K562 (cell line): ENCODE data around the gene FGGY. TPM values are rescaled to one million over a fixed set of nuclear protein-coding genes. Genes with fewer than 3 reads are reported as not detected.

Experiments used
- ARID1B ChIP-seq: fragments of 450-650 bp; IDR thresholded peaks from 2 replicates; pipeline ENCODE4 v1.6.1; 2016; ENCODE audit warnings: antibody characterized with exemption, mild to moderate bottlenecking, inconsistent platforms
- ARNT ChIP-seq, 2 experiments: fragments of 450-650 bp; IDR thresholded peaks; 2 replicates each; pipeline ENCODE4 v1.6.1; 2016; ENCODE audit warnings: mild to moderate bottlenecking in 1 of 2
- ASH1L ChIP-seq: fragments of 450-650 bp; IDR thresholded peaks from 2 replicates; pipeline ENCODE4 v1.6.1; 2018; ENCODE audit warnings: borderline replicate concordance, mild to moderate bottlenecking, low read depth; ENCODE audit not compliant: partially characterized antibody
- EP300 ChIP-seq: IDR thresholded peaks from 2 replicates; pipeline ENCODE4 v1.6.1; 2012; ENCODE audit warnings: low read length, improper control_type of control experiment
- GATA2 ChIP-seq: sonication (generic); formaldehyde crosslinking; IDR thresholded peaks from 2 replicates; pipeline ENCODE4 v1.4.0; 2020; ENCODE audit warnings: mild to moderate bottlenecking, missing genetic modification reagents
- HDAC2 ChIP-seq: fragments of 450-650 bp; IDR thresholded peaks from 2 replicates; pipeline ENCODE4 v1.6.1; 2016; ENCODE audit warnings: mild to moderate bottlenecking
- HDGF ChIP-seq: fragments of 450-650 bp; IDR thresholded peaks from 2 replicates; pipeline ENCODE4 v1.6.1; 2016
- JUND ChIP-seq, 2 experiments: IDR thresholded peaks; 2 replicates in 1 of 2; 3 replicates in 1 of 2; pipeline ENCODE4 v1.6.1; 2011; ENCODE audit warnings: borderline replicate concordance in 2 of 2, low read depth in 2 of 2, low read length in 2 of 2, improper control_type of control experiment in 1 of 2, missing biosample characterization in 1 of 2, missing genetic modification characterization in 1 of 2, missing genetic modification reagents in 1 of 2
- KDM1A ChIP-seq, 2 experiments: fragments of 450-650 bp; IDR thresholded peaks; 2 replicates each; pipeline ENCODE4 v1.6.1; 2016; ENCODE audit warnings: mild to moderate bottlenecking in 2 of 2
- MYBL2 ChIP-seq, 2 experiments: fragments of 450-650 bp in 1 of 2; sonication (generic) in 1 of 2; formaldehyde crosslinking in 1 of 2; IDR thresholded peaks; 2 replicates each; pipeline versions ENCODE4 v1.6.1 to v1.8.1; 2017 to 2022; ENCODE audit warnings: borderline replicate concordance in 1 of 2, inconsistent platforms in 1 of 2, low read depth in 1 of 2, mild to moderate bottlenecking in 1 of 2, missing genetic modification reagents in 1 of 2, moderate library complexity in 1 of 2
- PTBP1 ChIP-seq: fragments of 200-400 bp; formaldehyde crosslinking; IDR thresholded peaks from 2 replicates; pipeline ENCODE4 v1.6.1; 2017; ENCODE audit warnings: low read depth, low read length
- RBM25 ChIP-seq: fragments of 200-400 bp; formaldehyde crosslinking; IDR thresholded peaks from 2 replicates; pipeline ENCODE4 v1.6.1; 2018; ENCODE audit warnings: low read length, low read depth, moderate library complexity; ENCODE audit not compliant: severe bottlenecking
- SMARCA4 ChIP-seq: fragments of 450-650 bp; IDR thresholded peaks from 2 replicates; pipeline ENCODE4 v1.6.1; 2016
- SOX6 ChIP-seq: fragments of 450-650 bp; IDR thresholded peaks from 2 replicates; pipeline ENCODE4 v1.6.1; 2014; ENCODE audit warnings: mild to moderate bottlenecking
- SPI1 ChIP-seq: IDR thresholded peaks from 2 replicates; pipeline ENCODE4 v1.6.1; 2011; ENCODE audit warnings: low read depth, low read length, control low read depth, borderline replicate concordance
- STAT5A ChIP-seq: IDR thresholded peaks from 2 replicates; pipeline ENCODE4 v1.6.1; 2012; ENCODE audit warnings: low read length, inconsistent platforms, borderline replicate concordance
- TARDBP ChIP-seq: fragments of 450-650 bp; IDR thresholded peaks from 2 replicates; pipeline ENCODE4 v1.6.1; 2016
- WHSC1 ChIP-seq: IDR thresholded peaks from one replicate; pipeline ENCODE4 v1.6.1; 2012; ENCODE audit warnings: low read length, control low read depth, inconsistent platforms
- polyA plus RNA-seq, 8 experiments: library from polyadenylated mRNA; depleted of rRNA in 4 of 8; stranded (reverse) in 5 of 8; unstranded in 3 of 8; fragments of >200 nt; fragmentation: Nextera tagmentation in 2 of 8; fragmentation: Illumina TruSeq in 1 of 8; extraction: Ambion mirVana in 2 of 8; extraction: Trizol in 1 of 8; gene quantifications; 2 replicates each; pipeline versions ENCODE4 v1.2.1 to v1.2.3, GENCODE V29; 2011 to 2014; ENCODE audit warnings: inconsistent platforms in 1 of 8, missing spikeins in 1 of 8
- total RNA-seq, 7 experiments: library from RNA; depleted of rRNA in 6 of 7; stranded (reverse); fragments of >200 nt in 6 of 7; fragmentation: Illumina TruSeq in 2 of 7; extraction: Trizol in 2 of 7; gene quantifications; 2 replicates each; pipeline versions ENCODE4 v1.2.1 to v1.2.3, GENCODE V29; 2011 to 2021; ENCODE audit warnings: low replicate concordance in 1 of 7
- TF ChIP-seq, protein P1 (sequence below): fragments of 450-650 bp; IDR thresholded peaks from 2 replicates; pipeline ENCODE4 v1.6.1; 2016; ENCODE audit warnings: missing biosample characterization, missing genetic modification characterization
- TF ChIP-seq, protein P2 (sequence below): fragments of 450-650 bp; conservative IDR thresholded peaks from 2 replicates; pipeline ENCODE4 v1.6.1; 2016; ENCODE audit warnings: missing genetic modification characterization, low read depth, mild to moderate bottlenecking, control low read depth, missing compliant biosample characterization
- TF ChIP-seq, protein P3 (sequence below): fragments of 250-450 bp; sonication (Bioruptor Pico); IDR thresholded peaks from 2 replicates; pipeline ENCODE4 v1.8.0; 2022; ENCODE audit warnings: inconsistent platforms
- TF ChIP-seq, protein P4 (sequence below): fragments of 450-650 bp; IDR thresholded peaks from 2 replicates; pipeline ENCODE4 v1.7.0; 2016; ENCODE audit warnings: borderline replicate concordance
- TF ChIP-seq, protein P5 (sequence below): fragments of 450-650 bp; formaldehyde crosslinking; IDR thresholded peaks from 2 replicates; pipeline ENCODE4 v1.4.0; 2022; ENCODE audit warnings: missing genetic modification characterization

FGGY gene
- total and polyA plus RNA-seq, 9 of the 15 experiments (the other 6 are each of a cell fraction or from before 2014, with no cell fraction given): 9.7 to 19.2 (median 12.6) TPM

DNA sequence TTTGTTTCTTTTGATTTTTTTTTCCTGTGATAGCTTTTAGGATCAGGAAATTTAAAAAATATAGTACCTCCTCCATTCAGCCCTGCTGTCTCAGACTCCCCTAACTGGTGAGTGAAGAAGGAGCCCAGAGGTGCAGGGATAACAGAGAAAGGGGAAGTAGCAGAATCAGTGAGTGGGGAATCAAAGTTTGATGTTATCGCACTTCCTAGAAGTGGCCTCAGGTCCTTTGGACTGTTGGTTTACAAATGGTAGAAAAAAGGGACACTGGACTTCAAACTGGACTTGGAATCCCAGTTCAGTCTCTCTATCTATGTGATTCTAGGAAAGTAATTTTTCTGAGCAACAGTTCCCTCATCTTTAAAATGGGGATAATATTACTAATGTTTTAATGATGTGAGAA is 99.5 kb downstream of the FGGY start (continued):
- TF ChIP-seq TARDBP (no peak), ARID1B (peak; percentile 55), ARNT (IDR thresholded peaks at IDR 0.05) (no peak), GATA2 (CRISPR knock-in tag) (peak; percentile 80), WHSC1 (no peak), EP300 (0 out of 2 replicates have a peak, but pooled peaks have one; percentile 10), SPI1 (peak; percentile 84), STAT5A (peak; percentile 52), RBM25 (peak; percentile 30), KDM1A (IDR thresholded peaks at IDR 0.05) (peak; percentile 35 to 59; a peak in 2 of 4 replicates), MYBL2 (IDR thresholded peaks at IDR 0.05; ENCODE audit: low read depth) (no peak), MYBL2 (CRISPR knock-in tag; IDR thresholded peaks at IDR 0.05; ENCODE audit: borderline replicate concordance) (no peak), PTBP1 (no peak), JUND (IDR thresholded peaks at IDR 0.05; ENCODE audit: borderline replicate concordance, low read depth, low read length) (no peak), JUND (tag; IDR thresholded peaks at IDR 0.05; ENCODE audit: borderline replicate concordance, low read depth, low read length) (peak; percentile 11; the same call in 1 of the 3 replicates), ASH1L (no peak), SMARCA4 (peak; percentile 57; the same call in 1 of the 2 replicates), SOX6 (peak; percentile 31; the same call in 1 of the 2 replicates), HDAC2 (peak; percentile 58; the same call in 1 of the 2 replicates), HDGF (no peak)
- TF ChIP-seq, protein P1, sequence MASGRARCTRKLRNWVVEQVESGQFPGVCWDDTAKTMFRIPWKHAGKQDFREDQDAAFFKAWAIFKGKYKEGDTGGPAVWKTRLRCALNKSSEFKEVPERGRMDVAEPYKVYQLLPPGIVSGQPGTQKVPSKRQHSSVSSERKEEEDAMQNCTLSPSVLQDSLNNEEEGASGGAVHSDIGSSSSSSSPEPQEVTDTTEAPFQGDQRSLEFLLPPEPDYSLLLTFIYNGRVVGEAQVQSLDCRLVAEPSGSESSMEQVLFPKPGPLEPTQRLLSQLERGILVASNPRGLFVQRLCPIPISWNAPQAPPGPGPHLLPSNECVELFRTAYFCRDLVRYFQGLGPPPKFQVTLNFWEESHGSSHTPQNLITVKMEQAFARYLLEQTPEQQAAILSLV (tag): no peak
- TF ChIP-seq, protein P2, sequence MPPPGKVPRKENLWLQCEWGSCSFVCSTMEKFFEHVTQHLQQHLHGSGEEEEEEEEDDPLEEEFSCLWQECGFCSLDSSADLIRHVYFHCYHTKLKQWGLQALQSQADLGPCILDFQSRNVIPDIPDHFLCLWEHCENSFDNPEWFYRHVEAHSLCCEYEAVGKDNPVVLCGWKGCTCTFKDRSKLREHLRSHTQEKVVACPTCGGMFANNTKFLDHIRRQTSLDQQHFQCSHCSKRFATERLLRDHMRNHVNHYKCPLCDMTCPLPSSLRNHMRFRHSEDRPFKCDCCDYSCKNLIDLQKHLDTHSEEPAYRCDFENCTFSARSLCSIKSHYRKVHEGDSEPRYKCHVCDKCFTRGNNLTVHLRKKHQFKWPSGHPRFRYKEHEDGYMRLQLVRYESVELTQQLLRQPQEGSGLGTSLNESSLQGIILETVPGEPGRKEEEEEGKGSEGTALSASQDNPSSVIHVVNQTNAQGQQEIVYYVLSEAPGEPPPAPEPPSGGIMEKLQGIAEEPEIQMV (tag): no peak
- TF ChIP-seq, protein P3, sequence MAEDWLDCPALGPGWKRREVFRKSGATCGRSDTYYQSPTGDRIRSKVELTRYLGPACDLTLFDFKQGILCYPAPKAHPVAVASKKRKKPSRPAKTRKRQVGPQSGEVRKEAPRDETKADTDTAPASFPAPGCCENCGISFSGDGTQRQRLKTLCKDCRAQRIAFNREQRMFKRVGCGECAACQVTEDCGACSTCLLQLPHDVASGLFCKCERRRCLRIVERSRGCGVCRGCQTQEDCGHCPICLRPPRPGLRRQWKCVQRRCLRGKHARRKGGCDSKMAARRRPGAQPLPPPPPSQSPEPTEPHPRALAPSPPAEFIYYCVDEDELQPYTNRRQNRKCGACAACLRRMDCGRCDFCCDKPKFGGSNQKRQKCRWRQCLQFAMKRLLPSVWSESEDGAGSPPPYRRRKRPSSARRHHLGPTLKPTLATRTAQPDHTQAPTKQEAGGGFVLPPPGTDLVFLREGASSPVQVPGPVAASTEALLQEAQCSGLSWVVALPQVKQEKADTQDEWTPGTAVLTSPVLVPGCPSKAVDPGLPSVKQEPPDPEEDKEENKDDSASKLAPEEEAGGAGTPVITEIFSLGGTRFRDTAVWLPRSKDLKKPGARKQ (CRISPR knock-in tag): no peak
- TF ChIP-seq, protein P4, sequence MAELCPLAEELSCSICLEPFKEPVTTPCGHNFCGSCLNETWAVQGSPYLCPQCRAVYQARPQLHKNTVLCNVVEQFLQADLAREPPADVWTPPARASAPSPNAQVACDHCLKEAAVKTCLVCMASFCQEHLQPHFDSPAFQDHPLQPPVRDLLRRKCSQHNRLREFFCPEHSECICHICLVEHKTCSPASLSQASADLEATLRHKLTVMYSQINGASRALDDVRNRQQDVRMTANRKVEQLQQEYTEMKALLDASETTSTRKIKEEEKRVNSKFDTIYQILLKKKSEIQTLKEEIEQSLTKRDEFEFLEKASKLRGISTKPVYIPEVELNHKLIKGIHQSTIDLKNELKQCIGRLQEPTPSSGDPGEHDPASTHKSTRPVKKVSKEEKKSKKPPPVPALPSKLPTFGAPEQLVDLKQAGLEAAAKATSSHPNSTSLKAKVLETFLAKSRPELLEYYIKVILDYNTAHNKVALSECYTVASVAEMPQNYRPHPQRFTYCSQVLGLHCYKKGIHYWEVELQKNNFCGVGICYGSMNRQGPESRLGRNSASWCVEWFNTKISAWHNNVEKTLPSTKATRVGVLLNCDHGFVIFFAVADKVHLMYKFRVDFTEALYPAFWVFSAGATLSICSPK: no peak
- TF ChIP-seq, protein P5, sequence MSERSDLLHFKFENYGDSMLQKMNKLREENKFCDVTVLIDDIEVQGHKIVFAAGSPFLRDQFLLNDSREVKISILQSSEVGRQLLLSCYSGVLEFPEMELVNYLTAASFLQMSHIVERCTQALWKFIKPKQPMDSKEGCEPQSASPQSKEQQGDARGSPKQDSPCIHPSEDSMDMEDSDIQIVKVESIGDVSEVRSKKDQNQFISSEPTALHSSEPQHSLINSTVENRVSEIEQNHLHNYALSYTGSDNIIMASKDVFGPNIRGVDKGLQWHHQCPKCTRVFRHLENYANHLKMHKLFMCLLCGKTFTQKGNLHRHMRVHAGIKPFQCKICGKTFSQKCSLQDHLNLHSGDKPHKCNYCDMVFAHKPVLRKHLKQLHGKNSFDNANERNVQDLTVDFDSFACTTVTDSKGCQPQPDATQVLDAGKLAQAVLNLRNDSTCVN (CRISPR knock-in tag): no peak
